Mononuclear cell (primary cell): ENCODE data around the gene SAPCD2. TPM values are rescaled to one million over a fixed set of nuclear protein-coding genes. Genes with fewer than 3 reads are reported as not detected.

Source experiments
- total RNA-seq: library from RNA; depleted of rRNA; stranded (reverse); fragments of >200 nt; gene quantifications from one replicate; pipeline ENCODE4 v1.2.3, GENCODE V29; 2012

The SAPCD2 gene
- total RNA-seq, 1 donor, result 3.3 TPM

Other genes with a start within 250 kb of the SAPCD2 start
- 0.73 TPM for gene AJM1, start 228.1 kb downstream of the SAPCD2 start, total RNA-seq
- gene PHPT1, start 221.1 kb downstream of the SAPCD2 start, total RNA-seq, result 14.0 TPM
- gene MAMDC4, start 218.2 kb downstream of the SAPCD2 start, total RNA-seq, result 0.52 TPM
- gene EDF1, start 204.2 kb downstream of the SAPCD2 start, total RNA-seq, result 162 TPM
- 6.4 TPM for gene TRAF2, start 184.0 kb downstream of the SAPCD2 start, total RNA-seq
- 67.6 TPM for gene FBXW5, start 125.8 kb downstream of the SAPCD2 start, total RNA-seq
- not detected for gene C8G, start 125.3 kb downstream of the SAPCD2 start, total RNA-seq
- not detected for gene LCN12, start 118.3 kb downstream of the SAPCD2 start, total RNA-seq
- 10.8 TPM for gene PTGDS, start 93.1 kb downstream of the SAPCD2 start, total RNA-seq
- gene LCNL1, start 87.6 kb downstream of the SAPCD2 start, total RNA-seq, result 0.10 TPM
- gene PAXX, start 78.1 kb downstream of the SAPCD2 start, total RNA-seq, result 23.6 TPM
- gene CLIC3, start 74.0 kb downstream of the SAPCD2 start, total RNA-seq, result 3.4 TPM
- 14.7 TPM for gene ABCA2, start 42.3 kb downstream of the SAPCD2 start, total RNA-seq
- 2.6 TPM for gene FUT7, start 38.5 kb downstream of the SAPCD2 start, total RNA-seq
- gene NPDC1, start 24.4 kb downstream of the SAPCD2 start, total RNA-seq, result 2.5 TPM
- gene ENTPD2, start 16.5 kb downstream of the SAPCD2 start, total RNA-seq, result not detected
- 6.2 TPM for gene UAP1L1, start 7.0 kb upstream of the SAPCD2 start, total RNA-seq
- 30.3 TPM for gene MAN1B1, start 16.4 kb upstream of the SAPCD2 start, total RNA-seq
- gene DPP7, start 44.2 kb upstream of the SAPCD2 start, total RNA-seq, result 86.9 TPM
- not detected for gene GRIN1, start 68.6 kb upstream of the SAPCD2 start, total RNA-seq
- gene LRRC26, start 99.5 kb upstream of the SAPCD2 start, total RNA-seq, result 0.21 TPM
- not detected for gene TMEM210, start 101.5 kb upstream of the SAPCD2 start, total RNA-seq
- gene ANAPC2, start 118.0 kb upstream of the SAPCD2 start, total RNA-seq, result 36.7 TPM
- 38.2 TPM for gene SSNA1, start 118.1 kb upstream of the SAPCD2 start, total RNA-seq
- gene TPRN, start 130.2 kb upstream of the SAPCD2 start, total RNA-seq, result 2.4 TPM
- 21.1 TPM for gene TMEM203, start 135.1 kb upstream of the SAPCD2 start, total RNA-seq
- gene NDOR1, start 135.1 kb upstream of the SAPCD2 start, total RNA-seq, result 9.2 TPM
- gene RNF208, start 151.7 kb upstream of the SAPCD2 start, total RNA-seq, result 0.31 TPM
- 0.21 TPM for gene CYSRT1, start 154.6 kb upstream of the SAPCD2 start, total RNA-seq
- 0.10 TPM for gene RNF224, start 156.9 kb upstream of the SAPCD2 start, total RNA-seq
- not detected for gene SLC34A3, start 160.3 kb upstream of the SAPCD2 start, total RNA-seq
- 67.9 TPM for gene TUBB4B, start 170.7 kb upstream of the SAPCD2 start, total RNA-seq
- gene STPG3, start 180.7 kb upstream of the SAPCD2 start, total RNA-seq, result not detected
- 20.9 TPM for gene NELFB, start 184.8 kb upstream of the SAPCD2 start, total RNA-seq
- gene TOR4A, start 207.2 kb upstream of the SAPCD2 start, total RNA-seq, result 5.4 TPM
- gene NRARP, start 231.7 kb upstream of the SAPCD2 start, total RNA-seq, result 1.8 TPM